CD4-positive, CD25-positive, alpha-beta regulatory T cell (primary cell): ENCODE measurements around the gene RPS27A. TPM values are rescaled to one million over a fixed set of nuclear protein-coding genes. Genes with fewer than 3 reads are reported as not detected.

Source experiments
- ATAC-seq, 2 donors: fragments of 150-1000 bp; cut with Tn5 transposase; one replicate each; pipeline ENCODE4 v1.10.0; 2021; ENCODE audit warnings: low read depth in 2 of 2, moderate number of reproducible peaks in 2 of 2, moderate library complexity in 1 of 2
- DNase-seq, 3 donors: peaks; one replicate each; pipeline versions ENCODE4 v3.0.0 to v3.0.0-alpha.2; 2012 to 2022; ENCODE audit warnings: mixed read lengths in 1 of 3
- H3K27ac ChIP-seq: one replicate; pipeline ENCODE4 v1.7.0; 2013; ENCODE audit warnings: mild to moderate bottlenecking, low read length; ENCODE audit not compliant: insufficient read depth, poor library complexity, severe bottlenecking
- H3K27me3 ChIP-seq: one replicate; pipeline ENCODE4 v1.7.0; 2013; ENCODE audit warnings: low read length; ENCODE audit not compliant: control insufficient read depth, insufficient read depth
- H3K36me3 ChIP-seq: one replicate; pipeline ENCODE4 v1.7.0; 2013; ENCODE audit warnings: mild to moderate bottlenecking, low read length, moderate library complexity; ENCODE audit not compliant: control insufficient read depth, insufficient read depth
- H3K4me1 ChIP-seq: 2 replicates; pipeline ENCODE4 v1.7.0; 2013; ENCODE audit warnings: mild to moderate bottlenecking, low read length; ENCODE audit not compliant: insufficient read depth, control insufficient read depth, poor library complexity, severe bottlenecking
- H3K4me3 ChIP-seq: one replicate; pipeline ENCODE4 v1.7.0; 2013; ENCODE audit warnings: low read depth, mild to moderate bottlenecking, low read length, moderate library complexity
- H3K9me3 ChIP-seq, 2 experiments: 1 replicate in 1 of 2; 2 replicates in 1 of 2; pipeline ENCODE4 v1.7.0; 2013; ENCODE audit warnings: low read length in 2 of 2, mild to moderate bottlenecking in 1 of 2, moderate library complexity in 1 of 2; ENCODE audit not compliant: control insufficient read depth in 2 of 2
- H3K27ac Mint-ChIP-seq, 3 donors: one replicate each; pipeline ENCODE4 v1.8.0; 2020 to 2022; ENCODE audit warnings: mild to moderate bottlenecking in 3 of 3, mixed read lengths in 3 of 3, moderate library complexity in 2 of 3
- H3K27me3 Mint-ChIP-seq: one replicate; pipeline ENCODE4 v1.8.0; 2022; ENCODE audit warnings: mild to moderate bottlenecking, mixed read lengths
- H3K36me3 Mint-ChIP-seq: one replicate; pipeline ENCODE4 v1.8.0; 2020; ENCODE audit warnings: mixed read lengths
- H3K4me1 Mint-ChIP-seq, 4 donors: one replicate each; pipeline ENCODE4 v1.8.0; 2020 to 2022; ENCODE audit warnings: mixed read lengths in 4 of 4, mild to moderate bottlenecking in 1 of 4
- H3K4me3 Mint-ChIP-seq, 4 donors: one replicate each; pipeline ENCODE4 v1.8.0; 2020 to 2022; ENCODE audit warnings: mild to moderate bottlenecking in 4 of 4, mixed read lengths in 4 of 4, moderate library complexity in 3 of 4
- H3K9me3 Mint-ChIP-seq, 7 donors: one replicate each; pipeline ENCODE4 v1.8.0; 2020 to 2022; ENCODE audit warnings: mixed read lengths in 7 of 7, mild to moderate bottlenecking in 3 of 7, moderate library complexity in 2 of 7
- polyA plus RNA-seq, 4 donors: library from polyadenylated mRNA; unstranded; fragments of 300-500 nt; fragmentation: Illumina TruSeq; gene quantifications; one replicate each; pipeline ENCODE4 v1.2.3, GENCODE V29; 2021
- total RNA-seq: library from RNA; stranded (reverse); gene quantifications from one replicate; pipeline ENCODE4 v1.2.3, GENCODE V29; 2022

The RPS27A gene
- total and polyA plus RNA-seq, 5 donors from 2014 or later: 1,249 to 3,459 (median 2,464) TPM

DNA sequence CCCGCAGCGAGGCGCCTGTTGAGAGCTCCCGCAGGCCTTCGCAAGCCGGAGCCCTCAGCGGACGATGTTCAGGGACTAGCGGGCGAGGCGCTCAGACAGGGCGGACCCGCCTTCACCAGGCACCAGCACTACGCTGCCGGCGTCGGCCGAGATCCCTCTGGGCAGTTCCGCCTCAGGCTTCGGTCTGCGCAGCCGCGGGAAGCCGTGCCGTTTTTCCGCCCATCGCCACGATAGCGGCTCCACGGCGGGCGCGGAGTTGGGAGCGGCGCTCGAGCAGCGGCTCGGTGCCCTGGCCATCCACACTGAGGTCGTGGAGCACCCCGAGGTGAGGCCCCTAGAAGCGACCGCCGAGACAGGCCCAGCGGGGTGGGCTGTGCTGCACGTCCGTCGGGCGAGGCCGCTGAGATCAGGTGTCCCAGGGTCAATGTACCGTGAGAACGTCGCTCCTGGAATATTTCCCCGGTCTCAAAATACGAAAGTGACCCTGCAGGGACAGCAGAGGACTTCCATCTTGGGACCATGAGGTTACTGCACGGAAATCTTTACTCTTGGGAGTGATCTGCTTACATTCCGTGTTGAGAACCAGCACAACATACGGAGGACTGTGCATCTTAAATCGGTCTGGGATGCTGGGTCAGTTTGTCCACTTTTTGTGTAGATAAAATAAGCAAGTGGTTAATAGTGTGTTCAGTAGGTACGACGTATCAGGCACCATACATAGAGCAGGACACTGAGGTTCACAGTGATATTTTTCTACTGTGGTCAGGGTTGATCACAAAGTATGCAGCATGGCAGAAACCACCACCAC lies 49.8 kb downstream of the RPS27A start:
- peak; percentile 98 to 99 for ATAC-seq
- no peaks in the 10 kb centered on the region for H3K27me3 ChIP-seq
- peaks cover 16% of the 10 kb centered on the region for H3K27me3 Mint-ChIP-seq
- peaks cover 4% of the 10 kb centered on the region for H3K36me3 Mint-ChIP-seq
- no peaks in the 10 kb centered on the region for H3K9me3 ChIP-seq
- peak overlapping the region; percentile 93 for H3K4me3 ChIP-seq
- H3K36me3 ChIP-seq: no peaks in the 10 kb centered on the region
- H3K9me3 Mint-ChIP-seq: peaks cover 0 to 2% (median 0%) of the 10 kb centered on the region in 7 donors
- peaks cover 13% of the 10 kb centered on the region for H3K4me1 ChIP-seq
- peak overlapping the region; percentile 98 to 99 (median 98) for H3K27ac Mint-ChIP-seq
- peak; percentile 77 to 92 (median 86) for DNase-seq
- H3K4me1 Mint-ChIP-seq: peaks cover 10 to 42% (median 21%) of the 10 kb centered on the region in 4 donors
- H3K4me3 Mint-ChIP-seq: peak overlapping the region; percentile 94 to 97 (median 96)
- H3K27ac ChIP-seq: peak overlapping the region; percentile 76

DNA sequence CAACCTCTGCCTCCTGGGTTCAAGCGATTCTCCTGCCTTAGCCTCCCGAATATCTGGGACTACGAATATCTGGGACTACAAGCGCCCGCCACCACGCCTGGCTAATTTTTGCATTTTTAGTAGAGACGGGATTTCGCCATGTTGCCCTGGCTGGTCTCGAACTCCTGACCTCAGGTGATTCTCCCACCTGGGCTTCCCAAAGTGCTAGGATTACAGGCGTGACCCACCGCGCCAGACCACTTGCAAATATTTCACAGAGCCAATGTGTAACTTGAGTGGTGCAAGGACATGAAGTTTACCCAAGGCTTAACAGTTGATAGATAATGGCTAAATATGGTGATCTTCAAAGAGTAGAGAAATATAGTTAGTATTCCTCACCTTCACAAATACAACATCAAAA lies 50.6 kb downstream of the RPS27A start:
- peak overlapping the region; percentile 94 to 97 (median 96) for H3K4me3 Mint-ChIP-seq
- DNase-seq (no peak), ATAC-seq (no peak)
- H3K27me3 Mint-ChIP-seq: peaks cover 16% of the 10 kb centered on the region
- H3K36me3 Mint-ChIP-seq: peaks cover 4% of the 10 kb centered on the region
- Histone ChIP-seq H3K4me3 (peak overlapping the region; percentile 51), H3K9me3 (no peaks in the 10 kb centered on the region), H3K27me3 (no peaks in the 10 kb centered on the region), H3K4me1 (peaks cover 13% of the 10 kb centered on the region), H3K27ac (no peak overlapping the region), H3K36me3 (no peaks in the 10 kb centered on the region)
- H3K27ac Mint-ChIP-seq: peak overlapping the region; percentile 3 to 98 (median 18)
- peaks cover 10 to 42% (median 21%) of the 10 kb centered on the region in 4 donors for H3K4me1 Mint-ChIP-seq
- peaks cover 0 to 2% (median 0%) of the 10 kb centered on the region in 7 donors for H3K9me3 Mint-ChIP-seq

Other genes starting within 250 kb of the RPS27A start
- 84.2 TPM for gene RTN4, start 182.2 kb upstream of the RPS27A start, total RNA-seq
- 100 to 1,000 TPM in 3 of 4 donors, 10 to 100 TPM in 1; 98.0 to 151 (median 111) TPM for gene RTN4, start 182.2 kb upstream of the RPS27A start, polyA plus RNA-seq
- gene CLHC1, start 395 bp upstream of the RPS27A start, total RNA-seq: 10.6 TPM
- gene CLHC1, start 395 bp upstream of the RPS27A start, polyA plus RNA-seq: 1 to 10 TPM; 1.6 to 3.9 (median 1.9) TPM
- gene MTIF2, start 36.5 kb downstream of the RPS27A start, total RNA-seq: 21.3 TPM
- 10 to 100 TPM; 13.8 to 16.1 (median 15.1) TPM for gene MTIF2, start 36.5 kb downstream of the RPS27A start, polyA plus RNA-seq
- gene CCDC88A, start 187.2 kb downstream of the RPS27A start, total RNA-seq: 19.1 TPM
- 1 to 10 TPM; 1.4 to 2.6 (median 2.2) TPM for gene CCDC88A, start 187.2 kb downstream of the RPS27A start, polyA plus RNA-seq